ENCODE data around the gene PEG3.
"Not testable (repeated sequence)": the region's sequence is repeated elsewhere in the genome, so short reads cannot be mapped to it uniquely, and the experiment has no call there.

Gene PEG3

DNA sequence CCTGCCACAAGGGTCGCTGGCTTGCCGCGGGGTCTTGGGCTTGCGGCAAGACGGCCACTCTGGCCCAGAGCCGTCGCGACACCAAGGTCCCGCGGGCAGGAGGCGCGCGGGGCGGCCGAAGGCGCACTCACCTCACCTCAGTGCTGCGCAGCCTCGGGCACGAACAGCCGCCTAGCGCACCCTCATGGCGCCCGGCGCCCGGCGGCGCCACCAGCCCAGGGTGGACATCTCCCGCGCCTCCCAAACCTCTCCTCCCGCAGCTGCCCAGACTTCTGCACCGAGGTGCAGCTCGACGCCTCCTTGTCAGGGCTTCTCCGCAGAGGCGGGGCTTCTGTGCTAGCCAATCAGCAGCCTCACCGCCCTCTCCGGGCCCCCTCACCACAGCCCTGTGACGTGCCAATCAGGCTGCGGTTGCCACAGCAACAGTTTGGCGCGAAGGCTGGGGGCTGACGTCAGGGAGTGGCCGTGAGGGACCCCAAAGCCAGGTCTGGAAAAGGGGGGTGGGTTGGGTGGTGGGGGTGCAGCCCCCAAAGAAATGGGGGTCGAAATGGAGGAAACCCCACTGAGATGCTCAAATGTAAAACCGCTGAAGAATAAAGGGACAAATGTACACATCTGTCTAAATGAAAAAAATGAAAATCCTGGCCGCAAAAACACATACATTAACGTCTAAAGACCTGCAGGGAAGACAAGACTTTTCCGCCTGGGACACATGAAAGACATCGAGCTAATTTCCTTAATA, at the start of gene PEG3, which contains the start of gene ZIM2:
PEG3 (minus strand) TSS at position 276 of the 742 bp plus-strand sequence. CDS start 16,071 bp downstream, outside the sequence.
ZIM2 (minus strand) TSS at position 276 of the 742 bp plus-strand sequence. CDS start 16,449 bp downstream, outside the sequence.
- H3K27ac ChIP-seq, result no peak within 1 kb of the TSS
- no peak for DNase-seq (ENCODE audit: low read depth, low spot score)

DNA sequence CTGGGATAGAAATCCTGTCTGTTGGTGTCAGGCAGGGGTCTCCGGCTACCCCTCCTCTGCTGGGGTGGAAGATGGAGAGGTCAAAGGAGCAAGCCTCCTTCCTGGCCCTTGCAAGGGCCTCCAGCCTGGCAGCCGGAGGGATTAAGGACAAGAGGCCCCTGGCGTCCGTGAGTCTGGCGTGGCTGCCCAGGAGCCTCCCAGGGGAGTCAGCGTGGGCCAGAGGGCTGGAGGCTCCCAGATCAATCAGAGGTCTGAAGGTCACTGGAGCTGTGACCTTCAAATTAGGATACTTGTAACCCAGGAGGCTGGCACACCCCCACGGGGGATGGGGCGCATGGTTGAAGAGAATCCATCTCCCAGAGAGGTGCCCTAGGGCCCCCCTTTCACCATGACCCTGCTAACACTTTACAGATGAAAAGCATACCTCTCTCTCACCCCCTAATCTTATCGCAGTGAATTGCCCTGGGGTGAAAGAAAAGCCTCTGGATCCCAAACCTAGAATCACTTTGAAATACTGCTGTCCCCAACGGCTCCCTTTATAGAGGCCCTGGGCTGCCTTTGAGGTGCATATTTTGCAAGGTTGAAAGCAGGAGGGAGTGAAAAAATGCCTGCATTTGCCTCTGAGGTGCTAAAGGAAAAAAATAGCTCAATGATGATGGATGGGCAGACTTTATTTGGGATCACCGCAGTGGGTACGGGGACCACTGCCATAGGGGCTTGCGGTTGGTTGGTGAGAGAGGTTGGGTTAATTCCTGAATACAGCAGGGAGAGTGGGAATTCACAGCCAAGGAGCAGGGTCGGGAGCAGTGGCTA, 44.9 kb upstream of the PEG3 start:
- no peak overlapping the region for H3K27ac ChIP-seq
- no peak for DNase-seq (ENCODE audit: low read depth, low spot score)

DNA sequence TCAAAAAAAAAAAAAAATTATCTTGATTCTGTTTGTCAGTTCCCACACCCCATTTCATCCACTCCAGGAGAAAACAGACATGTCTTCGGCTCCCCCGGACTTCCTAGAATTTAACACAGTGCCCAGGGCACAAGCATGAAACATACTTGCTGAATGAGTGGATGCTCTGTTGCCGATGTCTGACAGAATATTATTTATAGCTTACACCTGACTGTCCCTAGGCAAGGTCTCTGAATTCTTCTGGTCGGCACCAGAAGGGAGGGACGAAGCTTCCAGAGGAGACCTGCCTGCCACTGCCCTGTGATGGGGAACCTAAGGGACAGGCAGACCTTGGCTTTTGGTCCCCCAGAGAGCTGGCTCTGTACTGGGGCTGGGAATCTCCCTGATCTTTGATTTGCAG, 43.9 kb upstream of the PEG3 start:
- no peak for DNase-seq (ENCODE audit: low read depth, low spot score)
- H3K27ac ChIP-seq, result no peak overlapping the region

DNA sequence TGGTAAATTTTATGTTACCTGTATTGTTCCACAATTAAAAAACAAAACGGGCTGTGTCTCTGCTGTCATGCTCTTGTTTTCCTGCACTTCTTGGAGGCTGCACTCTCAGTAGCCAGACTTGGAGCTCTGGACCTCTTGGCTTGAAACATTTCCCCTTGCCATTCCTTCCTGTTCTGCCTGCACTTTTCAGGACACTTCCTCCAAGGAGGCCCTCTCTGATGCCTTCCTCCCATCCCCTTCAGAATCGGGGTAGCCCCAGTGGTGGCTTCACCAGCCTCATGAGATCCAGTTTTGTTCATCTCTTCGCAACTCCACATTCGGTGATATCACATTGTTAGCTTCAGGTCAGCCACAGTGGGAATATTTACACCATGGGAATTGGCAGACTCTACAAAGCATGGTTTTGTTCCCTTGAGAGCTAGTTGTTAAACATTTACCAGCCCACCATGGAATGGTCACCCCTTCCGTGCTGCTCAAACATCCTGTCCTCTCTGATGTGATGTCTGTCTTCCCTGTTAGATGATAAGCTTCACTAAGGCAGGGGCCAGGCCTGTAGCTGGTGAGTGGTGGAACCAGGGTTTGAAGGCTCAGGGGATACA, 40.2 kb upstream of the PEG3 start:
- no peak for DNase-seq (ENCODE audit: low read depth, low spot score)

DNA sequence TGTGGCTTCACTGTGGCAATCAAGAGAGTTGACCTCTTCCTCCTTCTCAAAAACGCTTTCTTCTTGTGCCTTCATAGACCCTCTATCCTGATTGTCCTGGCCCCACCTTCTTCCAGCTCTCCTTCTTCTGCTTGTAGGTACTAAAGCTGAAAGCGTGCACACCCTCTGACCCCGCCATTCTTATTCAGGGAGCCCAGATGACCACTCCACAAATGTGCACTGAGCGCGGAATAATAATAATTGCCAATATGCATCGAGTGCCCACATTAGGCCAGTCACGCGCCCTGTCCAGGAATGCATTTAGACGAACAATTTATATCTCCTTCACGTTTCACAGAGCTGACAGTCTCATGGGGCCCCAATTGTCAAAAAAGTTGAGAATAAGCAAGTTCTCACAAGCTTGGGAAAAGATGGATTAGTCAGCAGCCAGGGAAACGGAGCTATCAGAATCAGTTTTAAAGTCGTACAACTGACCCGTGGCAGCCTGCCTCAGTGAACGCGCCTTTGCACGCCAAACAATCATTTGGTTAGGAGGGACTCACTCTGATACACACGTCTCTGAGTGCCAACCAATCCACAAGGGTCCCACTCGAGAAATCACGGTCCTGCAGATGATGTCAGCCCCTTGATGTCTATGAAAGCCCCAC, 36.7 kb upstream of the PEG3 start:
- no peak for DNase-seq (ENCODE audit: low read depth, low spot score)
- no peak overlapping the region for H3K27ac ChIP-seq

More for the DNA sequence above, 40.2 kb upstream of the PEG3 start:
- no peak overlapping the region for H3K27ac ChIP-seq

DNA sequence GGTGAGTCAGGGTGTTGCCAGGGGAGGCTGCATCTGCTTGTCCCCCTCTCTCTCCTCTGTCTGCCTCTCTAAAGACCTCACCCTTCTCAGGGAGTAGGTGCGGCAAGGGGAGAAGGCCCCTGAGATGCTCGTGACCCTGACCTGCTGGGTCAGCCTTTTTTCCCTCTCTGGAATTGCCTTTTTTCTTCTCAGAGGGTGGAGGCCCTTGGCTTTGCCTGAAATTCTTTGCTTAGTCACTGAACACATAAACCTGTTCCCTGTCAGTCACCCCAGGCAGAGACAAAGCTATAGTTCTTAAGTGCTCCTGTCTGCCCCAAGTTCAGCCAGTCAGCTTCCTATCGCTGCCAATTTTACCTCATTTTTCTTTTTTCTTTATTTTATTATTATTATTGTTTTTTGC, 35.2 kb upstream of the PEG3 start:
- no peak overlapping the region for H3K27ac ChIP-seq
- DNase-seq (ENCODE audit: low read depth, low spot score), result no peak

DNA sequence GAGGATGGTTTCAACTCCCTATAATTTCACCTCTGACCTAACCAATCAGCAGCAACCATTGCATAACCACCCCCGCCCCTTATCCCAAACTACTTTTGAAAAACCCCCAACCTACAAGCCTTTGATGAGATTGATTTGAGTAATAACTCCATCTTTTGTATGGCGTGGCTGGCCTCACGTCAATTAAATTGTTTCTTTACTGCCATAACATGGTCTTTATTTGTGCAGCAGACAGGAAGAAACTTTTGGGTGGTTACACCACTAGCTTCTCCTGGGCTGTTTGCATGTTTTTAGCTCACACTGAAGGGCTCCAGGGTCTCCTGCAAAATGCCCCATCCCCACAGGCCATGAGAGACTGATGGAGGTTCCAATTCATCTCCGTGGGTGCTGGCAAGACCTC, 34.0 kb upstream of the PEG3 start:
- DNase-seq (ENCODE audit: low read depth, low spot score), result no peak
- no peak overlapping the region for H3K27ac ChIP-seq

DNA sequence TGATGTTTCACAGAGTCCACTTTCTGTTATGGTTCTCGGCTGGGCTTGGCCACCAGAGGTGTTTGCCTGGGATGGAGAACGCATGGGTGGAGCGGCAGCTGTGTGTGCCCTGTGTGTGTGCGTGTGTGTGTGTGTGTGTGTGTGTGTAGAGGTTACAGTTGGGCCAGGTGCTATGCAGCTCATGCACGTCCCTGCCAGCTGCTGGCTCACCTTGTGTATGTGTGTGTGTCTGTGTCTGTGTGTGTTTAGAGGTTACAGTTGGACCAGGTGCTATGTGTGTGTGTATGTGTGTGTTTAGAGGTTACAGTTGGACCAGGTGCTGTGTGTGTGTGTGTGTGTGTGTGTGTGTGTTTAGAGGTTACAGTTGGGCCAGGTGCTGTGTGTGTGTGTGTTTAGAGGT, 33.0 kb upstream of the PEG3 start:
- DNase-seq (ENCODE audit: low read depth, low spot score), result no peak

DNA sequence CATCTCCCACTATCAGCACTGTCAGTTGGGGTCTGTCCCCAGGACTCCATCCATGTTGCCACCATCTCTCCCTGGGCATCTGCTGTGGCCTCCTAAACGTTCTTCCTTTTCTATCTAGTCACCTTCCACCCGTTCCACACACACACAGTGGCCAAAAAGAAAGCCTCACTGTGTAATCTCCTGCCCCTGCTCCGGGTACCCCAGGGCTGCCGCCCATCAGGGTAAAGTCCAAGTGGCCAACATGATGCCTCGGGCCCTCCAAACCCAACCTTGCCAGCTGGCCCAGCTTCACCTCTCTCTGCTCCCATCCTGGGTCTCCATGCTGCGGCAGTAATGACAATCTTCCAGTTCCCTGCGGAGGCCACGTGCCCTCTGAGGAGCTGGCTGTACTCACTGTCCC, 29.4 kb upstream of the PEG3 start:
- DNase-seq (ENCODE audit: low read depth, low spot score), result no peak
- H3K27ac ChIP-seq, result no peak overlapping the region

More for the DNA sequence above, 33.0 kb upstream of the PEG3 start:
- no peak overlapping the region for H3K27ac ChIP-seq

DNA sequence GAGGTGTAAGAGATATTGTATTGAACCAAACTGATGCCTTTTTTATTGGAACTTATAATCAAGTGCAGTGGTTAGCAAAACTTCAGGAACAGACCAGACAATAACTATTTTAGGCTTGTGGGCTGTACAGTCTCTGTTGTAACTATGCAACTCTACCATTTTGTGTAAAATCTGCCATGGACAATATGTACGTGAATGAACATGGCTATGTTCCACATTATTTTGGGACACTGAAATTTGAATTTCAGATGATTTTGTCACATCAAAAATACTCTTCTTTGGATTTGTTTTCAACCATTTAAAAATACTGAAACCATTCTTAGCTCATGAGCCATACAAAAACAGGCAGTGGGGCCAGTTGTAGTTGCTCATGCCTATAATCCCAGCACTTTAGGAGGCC, 27.9 kb upstream of the PEG3 start:
- no peak for DNase-seq (ENCODE audit: low read depth, low spot score)
- no peak overlapping the region for H3K27ac ChIP-seq

DNA sequence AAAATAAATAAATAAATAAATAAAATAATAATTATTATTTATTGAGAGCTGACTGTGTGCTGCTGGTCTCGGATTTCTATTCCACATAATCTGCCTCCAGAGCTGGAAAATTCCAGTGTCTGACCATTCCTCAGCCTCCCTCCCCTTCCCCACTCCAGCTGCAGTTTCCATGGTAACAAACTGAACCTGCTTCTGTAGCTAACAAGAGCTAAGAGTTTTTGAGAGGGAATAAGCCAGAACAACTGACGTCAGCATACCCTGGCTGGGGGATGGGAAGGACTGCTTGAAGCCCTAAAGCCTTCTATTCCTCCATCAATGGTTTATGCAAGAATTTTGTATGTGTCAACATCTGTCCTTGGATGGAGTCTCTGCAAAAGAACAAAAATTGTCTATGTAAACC, 26.0 kb upstream of the PEG3 start:
- no peak for DNase-seq (ENCODE audit: low read depth, low spot score)

DNA sequence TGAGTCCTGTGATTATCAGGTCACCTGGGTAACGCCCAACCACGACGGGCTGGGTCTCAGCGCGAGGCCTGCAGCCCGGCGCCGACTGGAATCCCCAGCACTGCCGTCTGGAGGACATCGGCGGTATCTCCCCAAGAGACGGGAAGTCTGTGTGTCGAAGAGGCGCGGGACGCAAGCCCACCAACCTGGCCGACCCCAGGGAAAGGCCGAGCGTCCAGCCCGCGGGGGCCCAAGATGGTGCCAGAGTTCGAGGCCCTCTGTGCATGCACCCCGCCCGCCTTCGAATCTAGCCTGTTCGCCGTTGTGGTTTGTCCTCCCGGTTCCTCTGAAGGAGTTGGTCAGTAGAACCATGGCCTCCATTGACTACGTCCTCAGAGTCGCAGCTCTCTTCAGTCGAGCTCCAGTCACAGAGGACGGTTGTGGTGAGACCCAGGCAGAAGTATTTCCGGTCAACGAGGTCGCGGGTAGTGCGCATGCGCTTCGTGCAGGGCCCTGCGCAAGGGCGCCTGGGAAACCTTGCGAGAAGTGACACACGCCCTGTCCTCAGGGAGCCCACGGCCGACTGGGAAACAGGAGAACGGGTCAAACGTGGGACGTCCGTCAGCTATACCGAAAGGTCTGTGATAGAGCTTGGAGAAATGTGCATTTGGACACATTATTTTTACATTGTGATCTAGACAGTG, 24.1 kb upstream of the PEG3 start:
- H3K27ac ChIP-seq, result no peak overlapping the region

More for the DNA sequence above, 26.0 kb upstream of the PEG3 start:
- H3K27ac ChIP-seq, result no peak overlapping the region

DNA sequence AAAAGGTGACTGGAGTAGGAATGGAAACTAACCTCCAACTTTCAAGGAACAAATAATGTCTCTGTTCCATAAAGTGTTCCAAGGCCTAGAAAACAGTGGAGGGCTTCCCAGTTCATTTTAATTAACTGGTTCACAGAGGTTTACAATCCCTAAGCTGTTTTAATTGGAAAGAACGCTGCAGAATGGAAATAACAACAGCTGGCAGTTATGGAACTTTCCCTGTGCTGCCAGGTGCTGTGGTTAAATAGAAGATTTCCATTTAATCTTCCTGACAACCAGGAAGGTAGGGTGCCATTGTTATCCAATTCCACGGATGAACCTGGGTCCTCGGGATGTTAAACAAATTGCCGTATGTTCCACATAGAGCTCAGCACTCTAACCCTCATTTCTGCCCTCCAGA, 22.2 kb upstream of the PEG3 start:
- H3K27ac ChIP-seq, result no peak overlapping the region
- DNase-seq (ENCODE audit: low read depth, low spot score), result no peak

More for the DNA sequence above, 24.1 kb upstream of the PEG3 start:
- no peak for DNase-seq (ENCODE audit: low read depth, low spot score)

DNA sequence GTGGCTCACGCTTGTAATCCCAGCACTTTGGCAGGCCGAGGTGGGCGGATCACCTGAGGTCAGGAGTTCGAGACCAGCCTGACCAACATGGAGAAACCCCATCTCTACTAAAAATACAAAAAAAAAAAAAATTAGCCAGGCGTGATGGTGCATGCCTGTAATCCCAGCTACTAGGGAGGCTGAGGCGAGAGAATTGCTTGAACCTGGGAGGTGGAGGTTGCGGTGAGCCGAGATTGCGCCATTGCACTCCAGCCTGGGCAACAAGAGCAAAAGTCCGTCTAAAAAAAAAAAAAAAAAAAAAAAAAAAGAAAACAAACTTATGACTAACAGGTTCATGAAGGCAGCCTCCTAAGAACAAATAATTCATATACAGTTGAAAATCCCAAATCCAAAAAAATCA, 19.9 kb upstream of the PEG3 start:
- not testable (repeated sequence) for H3K27ac ChIP-seq; DNase-seq (ENCODE audit: low read depth, low spot score)

DNA sequence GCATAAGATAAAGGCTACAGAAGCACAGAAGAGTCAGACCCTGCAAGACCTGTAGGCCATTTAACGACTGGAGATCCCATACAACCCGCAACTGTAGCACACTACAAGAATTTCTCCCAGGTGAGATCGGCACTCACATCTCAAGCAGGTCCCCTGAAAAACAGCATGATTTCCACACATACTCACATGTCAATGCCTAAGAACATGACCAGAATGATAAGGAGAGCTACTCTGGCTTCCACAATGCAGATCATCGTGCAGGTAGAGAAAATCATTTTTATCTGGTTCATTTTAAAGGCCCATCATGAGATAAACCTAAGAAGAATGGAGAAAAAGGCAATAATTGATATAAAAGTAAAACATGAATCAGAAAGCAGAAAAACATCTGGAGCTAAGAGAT, 17.5 kb upstream of the PEG3 start:
- H3K27ac ChIP-seq, result no peak overlapping the region
- no peak for DNase-seq (ENCODE audit: low read depth, low spot score)

DNA sequence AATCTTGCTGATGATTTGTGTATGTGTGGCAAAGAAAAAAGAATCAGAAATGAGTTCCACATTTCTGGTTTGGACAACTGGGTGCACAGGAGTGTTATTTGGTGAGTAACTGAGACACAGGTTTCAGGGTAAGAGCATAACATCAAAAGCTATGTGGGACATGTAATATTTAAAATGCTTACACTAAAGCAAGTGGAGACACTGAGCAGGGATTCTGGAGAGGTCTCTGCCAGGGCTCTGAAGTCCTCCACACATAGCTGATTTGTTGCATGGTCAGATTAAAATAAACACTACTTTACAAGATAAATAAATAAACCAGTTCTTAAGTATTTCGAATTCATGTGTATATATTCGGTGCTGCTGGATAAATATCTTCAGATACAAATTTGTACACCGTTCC, 16.3 kb upstream of the PEG3 start:
- no peak for DNase-seq (ENCODE audit: low read depth, low spot score)
- no peak overlapping the region for H3K27ac ChIP-seq

DNA sequence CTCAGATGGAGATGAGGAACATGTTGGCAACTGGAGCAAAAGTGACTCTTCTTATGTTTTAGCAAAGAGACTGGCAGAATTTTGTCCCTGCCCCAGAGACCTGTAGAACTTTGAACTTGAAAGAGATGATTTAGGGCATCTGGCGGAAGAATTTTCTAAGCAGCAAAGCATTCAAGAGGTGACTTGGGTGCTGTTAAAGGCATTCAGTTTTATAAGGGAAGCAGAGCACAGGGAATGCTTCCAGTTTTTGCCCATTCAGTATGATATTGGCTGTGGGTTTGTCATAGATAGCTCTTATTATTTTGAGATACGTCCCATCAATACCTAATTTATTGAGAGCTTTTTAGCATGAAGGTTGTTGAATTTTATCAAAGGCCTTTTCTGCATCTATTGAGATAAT, 11.8 kb upstream of the PEG3 start:
- not testable (repeated sequence) for DNase-seq (ENCODE audit: low read depth, low spot score); H3K27ac ChIP-seq

DNA sequence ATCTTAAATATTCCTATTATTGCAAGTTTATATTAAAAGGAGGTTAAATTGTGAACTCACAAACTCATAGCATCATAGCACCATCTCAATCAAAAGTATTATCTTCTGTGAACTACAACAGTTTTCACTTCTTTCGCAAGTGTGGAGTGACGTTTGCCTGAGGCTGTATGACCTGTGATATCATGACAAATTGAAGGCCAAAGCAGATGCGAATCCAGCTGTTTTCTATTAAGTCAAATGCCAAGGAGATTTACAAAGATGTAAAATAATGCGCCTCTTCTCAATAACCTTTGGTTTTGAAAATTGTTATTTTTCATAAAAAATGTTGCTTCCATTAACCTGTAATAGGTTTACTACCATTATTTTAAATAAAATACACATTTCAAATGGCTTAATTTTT, 7.6 kb upstream of the PEG3 start:
- DNase-seq (ENCODE audit: low read depth, low spot score), result no peak

DNA sequence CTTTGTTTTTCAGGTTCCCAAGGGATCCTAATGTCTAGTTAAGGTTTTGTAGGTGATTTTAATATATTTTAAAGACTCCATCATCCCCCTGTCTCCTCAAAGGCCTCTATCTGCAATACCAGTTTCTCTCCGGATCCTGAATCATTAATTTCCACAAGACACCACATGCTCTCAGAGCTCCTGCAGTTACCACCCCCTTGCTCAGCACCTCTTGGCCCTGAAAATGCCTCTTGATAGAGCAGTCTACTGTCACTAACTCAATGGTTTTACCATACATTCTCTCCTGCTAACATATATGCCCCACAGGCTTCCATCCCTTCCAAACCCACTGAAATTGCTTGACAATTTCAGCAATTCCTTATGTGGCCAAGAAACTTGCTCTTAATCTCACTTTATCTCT, 1.9 kb upstream of the PEG3 start:
- no peak overlapping the region for H3K27ac ChIP-seq

More for the DNA sequence above, 7.6 kb upstream of the PEG3 start:
- no peak overlapping the region for H3K27ac ChIP-seq

DNA sequence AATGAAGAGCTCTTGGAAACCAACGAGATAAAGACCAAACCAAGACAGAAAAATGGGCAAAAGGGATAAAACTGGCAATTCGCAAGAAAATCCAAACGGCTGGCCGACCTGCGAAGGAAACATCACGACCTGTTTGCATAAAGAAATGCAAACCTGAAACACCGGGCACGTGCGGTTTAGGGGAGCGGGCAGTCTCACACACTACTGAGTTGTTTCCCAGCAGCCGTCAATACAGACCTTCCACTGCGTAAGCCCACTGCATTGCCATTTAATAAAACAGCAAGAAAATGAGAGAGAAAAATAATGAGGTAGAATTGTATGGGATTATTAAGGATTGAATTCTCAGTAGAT, 642 bp upstream of the PEG3 start:
- DNase-seq (ENCODE audit: low read depth, low spot score), result no peak
- no peak overlapping the region for H3K27ac ChIP-seq

More for the DNA sequence above, 1.9 kb upstream of the PEG3 start:
- no peak for DNase-seq (ENCODE audit: low read depth, low spot score)

All from epithelial cell of prostate (primary cell).